Epithelial cell of proximal tubule (primary cell): Measurements from ENCODE around the gene RFPL1. TPM values are rescaled to one million over a fixed set of nuclear protein-coding genes. Genes with fewer than 3 reads are reported as not detected.

Experiments
- DNase-seq: peaks from one replicate; pipeline ENCODE4 v3.0.0-alpha.2; 2011; ENCODE audit warnings: low read depth
- H3K4me3 ChIP-seq: 2 replicates; pipeline ENCODE4 v1.5.1; 2011; ENCODE audit warnings: low read depth, mild to moderate bottlenecking, low read length
- total RNA-seq: library from RNA; depleted of rRNA; stranded (reverse); fragments of >200 nt; gene quantifications from 2 replicates; pipeline ENCODE4 v1.2.3, GENCODE V29; 2015
- TF ChIP-seq, protein P1 (sequence below): conservative IDR thresholded peaks from 2 replicates; pipeline ENCODE4 v1.5.1; 2012; ENCODE audit warnings: low read depth, mild to moderate bottlenecking, low read length

Gene RFPL1
- total RNA-seq, 1 donor from 2014 or later, result not detected

DNA sequence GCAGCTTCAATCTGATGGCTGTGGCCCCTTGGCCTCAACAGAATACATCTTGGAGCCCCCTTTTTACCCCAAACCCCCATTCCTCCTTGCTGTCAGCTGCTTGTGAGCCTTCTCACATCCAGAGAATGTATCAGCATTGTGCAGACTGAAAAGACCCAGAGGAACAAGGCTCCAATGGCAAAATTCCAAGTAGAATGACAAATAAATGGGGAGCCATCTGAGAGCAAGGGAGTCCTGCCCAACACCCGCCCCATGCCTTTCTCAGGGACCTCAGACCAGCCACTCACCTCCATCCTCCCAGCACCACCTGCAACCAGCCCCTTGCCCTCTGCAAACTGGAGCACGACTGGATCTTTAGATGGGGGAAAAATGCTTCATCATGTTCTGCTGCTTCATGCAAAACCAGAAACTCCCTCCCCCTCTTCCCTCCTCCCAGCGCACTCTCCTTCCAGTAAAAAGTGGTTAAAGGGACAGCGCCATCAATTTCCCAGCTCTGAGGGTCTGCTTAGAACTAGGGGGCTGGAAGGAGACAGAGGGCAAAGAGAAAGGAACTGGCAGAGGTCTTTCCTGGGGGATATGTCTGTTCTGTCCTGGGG, 39.4 kb downstream of the RFPL1 start:
- TF ChIP-seq, protein P1, sequence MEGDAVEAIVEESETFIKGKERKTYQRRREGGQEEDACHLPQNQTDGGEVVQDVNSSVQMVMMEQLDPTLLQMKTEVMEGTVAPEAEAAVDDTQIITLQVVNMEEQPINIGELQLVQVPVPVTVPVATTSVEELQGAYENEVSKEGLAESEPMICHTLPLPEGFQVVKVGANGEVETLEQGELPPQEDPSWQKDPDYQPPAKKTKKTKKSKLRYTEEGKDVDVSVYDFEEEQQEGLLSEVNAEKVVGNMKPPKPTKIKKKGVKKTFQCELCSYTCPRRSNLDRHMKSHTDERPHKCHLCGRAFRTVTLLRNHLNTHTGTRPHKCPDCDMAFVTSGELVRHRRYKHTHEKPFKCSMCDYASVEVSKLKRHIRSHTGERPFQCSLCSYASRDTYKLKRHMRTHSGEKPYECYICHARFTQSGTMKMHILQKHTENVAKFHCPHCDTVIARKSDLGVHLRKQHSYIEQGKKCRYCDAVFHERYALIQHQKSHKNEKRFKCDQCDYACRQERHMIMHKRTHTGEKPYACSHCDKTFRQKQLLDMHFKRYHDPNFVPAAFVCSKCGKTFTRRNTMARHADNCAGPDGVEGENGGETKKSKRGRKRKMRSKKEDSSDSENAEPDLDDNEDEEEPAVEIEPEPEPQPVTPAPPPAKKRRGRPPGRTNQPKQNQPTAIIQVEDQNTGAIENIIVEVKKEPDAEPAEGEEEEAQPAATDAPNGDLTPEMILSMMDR, result no peak
- H3K4me3 ChIP-seq, result no peak overlapping the region
- DNase-seq, result no peak

DNA sequence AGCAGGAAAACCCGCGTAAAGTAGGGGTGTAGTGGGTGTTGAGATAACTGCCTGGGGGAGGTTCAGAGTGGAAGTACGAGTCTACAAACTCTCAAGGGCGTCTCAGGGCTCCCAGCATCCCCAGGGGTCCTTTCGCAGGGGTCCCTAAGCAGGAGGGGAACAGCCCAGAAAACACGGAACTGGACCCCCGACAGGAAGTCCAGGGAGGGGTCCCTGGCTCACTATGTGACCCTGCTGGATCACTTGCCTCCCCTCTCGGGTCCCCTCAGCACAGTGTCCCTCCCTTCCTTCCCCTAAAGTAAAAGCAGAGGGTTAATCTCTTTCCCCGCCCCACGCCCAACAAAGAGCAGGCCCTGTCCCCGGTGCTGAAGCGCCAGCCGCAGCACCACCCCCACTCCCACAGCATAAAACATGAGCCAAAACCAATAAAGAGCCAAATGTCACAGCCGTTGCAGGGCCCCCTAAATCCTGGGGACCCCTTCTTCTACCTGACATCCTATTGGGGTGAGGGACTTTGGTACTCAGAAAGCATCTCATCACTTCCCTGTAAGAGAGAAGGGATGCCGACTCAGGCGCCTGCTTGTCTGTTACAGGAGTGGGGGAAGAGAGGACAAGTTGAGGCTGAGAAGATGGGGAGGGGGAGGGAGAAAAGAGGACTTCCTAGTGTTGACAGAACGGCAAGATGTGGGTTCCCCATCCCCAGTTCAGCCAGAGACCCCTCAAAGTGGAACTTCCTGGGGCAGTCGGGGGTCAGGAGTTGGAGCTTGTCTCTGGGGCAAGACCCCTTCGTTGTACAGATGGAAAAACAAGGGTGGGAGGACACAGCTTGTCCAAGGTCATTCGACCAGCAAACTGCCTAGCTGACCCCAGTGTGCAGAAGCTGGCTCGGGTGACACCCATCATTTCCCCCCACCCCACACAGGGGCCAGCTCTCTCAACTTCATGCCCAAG, 40.2 kb downstream of the RFPL1 start:
- TF ChIP-seq, protein P1, result no peak
- DNase-seq, result no peak
- no peak overlapping the region for H3K4me3 ChIP-seq

DNA sequence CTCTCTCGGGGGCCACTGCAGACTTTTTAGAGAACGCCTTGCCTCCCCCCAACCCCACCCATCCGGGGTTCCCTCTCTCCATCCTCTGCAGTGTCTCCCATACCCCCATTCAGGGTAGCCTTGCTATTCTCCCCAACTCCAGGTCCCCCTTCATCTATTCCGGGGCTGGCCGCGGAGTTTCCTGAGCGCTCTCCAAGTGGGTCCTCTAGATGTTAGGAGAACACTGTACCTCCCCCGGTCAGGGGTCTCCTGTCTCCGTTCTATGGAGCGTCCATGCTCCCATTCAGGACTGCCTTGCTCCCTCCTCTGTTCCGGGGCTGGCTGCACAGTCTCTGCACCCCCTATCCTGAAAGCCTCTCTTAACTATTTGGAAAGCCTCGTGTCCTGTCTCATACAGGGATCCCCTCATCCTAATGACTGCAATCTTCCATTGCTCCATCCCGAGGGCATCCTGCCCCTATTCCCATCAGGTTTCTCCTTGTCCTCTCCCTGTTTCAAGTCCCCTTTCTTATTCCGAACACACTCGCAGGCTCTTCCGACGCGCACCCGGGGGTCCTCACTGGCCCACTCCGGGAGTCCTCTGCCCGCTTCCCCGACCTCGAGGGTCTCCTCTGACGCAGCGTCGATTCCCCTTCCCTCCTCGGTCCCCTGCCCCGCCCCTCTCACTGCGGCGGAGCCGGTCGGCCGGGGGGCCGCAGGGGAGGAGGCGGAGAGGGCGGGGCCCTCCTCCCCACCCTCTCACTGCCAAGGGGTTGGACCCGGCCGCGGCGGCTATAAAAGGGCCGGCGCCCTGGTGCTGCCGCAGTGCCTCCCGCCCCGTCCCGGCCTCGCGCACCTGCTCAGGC, 41.3 kb downstream of the RFPL1 start, which contains the start of gene NEFH:
TSS of gene NEFH (plus strand) at position 802 of the 845 bp plus-strand sequence. CDS start 45 bp downstream, outside the sequence.
- no peak for DNase-seq
- no peak within 1 kb of the TSS for H3K4me3 ChIP-seq
- TF ChIP-seq, protein P1, result no peak

DNA sequence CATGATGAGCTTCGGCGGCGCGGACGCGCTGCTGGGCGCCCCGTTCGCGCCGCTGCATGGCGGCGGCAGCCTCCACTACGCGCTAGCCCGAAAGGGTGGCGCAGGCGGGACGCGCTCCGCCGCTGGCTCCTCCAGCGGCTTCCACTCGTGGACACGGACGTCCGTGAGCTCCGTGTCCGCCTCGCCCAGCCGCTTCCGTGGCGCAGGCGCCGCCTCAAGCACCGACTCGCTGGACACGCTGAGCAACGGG, 41.8 kb downstream of the RFPL1 start:
- DNase-seq, result no peak
- TF ChIP-seq, protein P1, result no peak
- H3K4me3 ChIP-seq, result no peak overlapping the region

DNA sequence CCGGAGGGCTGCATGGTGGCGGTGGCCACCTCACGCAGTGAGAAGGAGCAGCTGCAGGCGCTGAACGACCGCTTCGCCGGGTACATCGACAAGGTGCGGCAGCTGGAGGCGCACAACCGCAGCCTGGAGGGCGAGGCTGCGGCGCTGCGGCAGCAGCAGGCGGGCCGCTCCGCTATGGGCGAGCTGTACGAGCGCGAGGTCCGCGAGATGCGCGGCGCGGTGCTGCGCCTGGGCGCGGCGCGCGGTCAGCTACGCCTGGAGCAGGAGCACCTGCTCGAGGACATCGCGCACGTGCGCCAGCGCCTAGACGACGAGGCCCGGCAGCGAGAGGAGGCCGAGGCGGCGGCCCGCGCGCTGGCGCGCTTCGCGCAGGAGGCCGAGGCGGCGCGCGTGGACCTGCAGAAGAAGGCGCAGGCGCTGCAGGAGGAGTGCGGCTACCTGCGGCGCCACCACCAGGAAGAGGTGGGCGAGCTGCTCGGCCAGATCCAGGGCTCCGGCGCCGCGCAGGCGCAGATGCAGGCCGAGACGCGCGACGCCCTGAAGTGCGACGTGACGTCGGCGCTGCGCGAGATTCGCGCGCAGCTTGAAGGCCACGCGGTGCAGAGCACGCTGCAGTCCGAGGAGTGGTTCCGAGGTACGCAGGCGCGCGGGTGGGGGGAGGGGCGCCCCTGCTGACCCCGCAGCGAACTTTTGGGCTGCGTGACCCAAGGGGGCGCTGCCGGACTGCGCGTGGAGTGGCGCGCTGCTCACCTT, 42.3 kb downstream of the RFPL1 start:
- TF ChIP-seq, protein P1, result no peak
- H3K4me3 ChIP-seq, result no peak overlapping the region
- DNase-seq, result no peak

DNA sequence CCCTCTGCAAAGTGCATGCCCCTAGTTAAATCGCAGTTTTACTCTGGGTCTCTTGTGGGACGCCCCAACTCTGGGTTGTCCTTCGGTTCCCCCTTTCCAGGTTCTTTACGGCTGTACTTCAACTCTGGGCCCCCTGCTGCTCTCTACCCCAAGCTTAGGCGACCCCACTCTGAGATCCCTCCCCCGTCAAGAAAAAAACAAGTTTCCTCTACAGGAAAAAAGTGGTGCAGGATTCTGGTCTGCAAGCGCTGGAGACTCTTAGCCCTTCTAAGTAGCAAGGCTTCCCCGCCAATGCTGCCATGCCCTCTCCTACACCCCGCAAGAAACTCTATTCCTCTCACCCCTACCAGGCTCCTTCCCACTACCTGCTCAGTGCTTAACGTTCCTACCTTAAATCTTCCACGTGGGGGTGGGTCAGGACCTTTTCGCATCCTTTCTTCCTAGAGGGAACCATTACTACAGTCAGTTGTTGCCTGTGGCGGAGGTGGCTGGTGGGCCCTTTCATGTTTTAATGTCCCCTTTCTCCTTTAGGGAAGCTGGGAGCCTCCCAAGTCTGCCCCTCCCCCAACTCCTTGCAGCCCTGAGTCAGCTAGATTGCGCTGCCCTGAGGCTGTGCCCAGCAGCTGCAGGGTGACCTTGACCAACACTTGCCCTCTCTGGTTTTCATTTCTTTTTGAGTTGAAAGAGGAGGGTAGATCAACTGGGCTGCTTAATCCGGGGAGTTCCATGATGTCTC, 43.0 kb downstream of the RFPL1 start:
- TF ChIP-seq, protein P1, result no peak
- DNase-seq, result no peak
- no peak overlapping the region for H3K4me3 ChIP-seq
